HEK293 (cell line): ENCODE data around the gene GPHB5.

ENCODE experiments used
- TCF7L2 ChIP-seq: IDR thresholded peaks from 2 replicates; pipeline ENCODE4 v1.6.1; 2011; ENCODE audit warnings: low read depth, mild to moderate bottlenecking, inconsistent platforms, low read length, moderate library complexity, borderline replicate concordance
- ZBTB20 ChIP-seq: fragments of 450-650 bp; formaldehyde crosslinking; IDR thresholded peaks from 2 replicates; pipeline ENCODE4 v1.5.1; 2016; ENCODE audit warnings: missing biosample characterization, missing genetic modification characterization
- ZNF138 ChIP-seq: fragments of 450-650 bp; formaldehyde crosslinking; IDR thresholded peaks from 2 replicates; pipeline ENCODE4 v1.5.1; 2016; ENCODE audit warnings: missing biosample characterization, missing genetic modification characterization, borderline replicate concordance
- ZNF549 ChIP-seq: fragments of 450-650 bp; IDR thresholded peaks from 2 replicates; pipeline ENCODE4 v1.5.1; 2018; ENCODE audit warnings: missing biosample characterization, missing genetic modification characterization, mild to moderate bottlenecking, inconsistent platforms, moderate library complexity
- TF ChIP-seq, protein P1 (sequence below): fragments of 450-650 bp; formaldehyde crosslinking; IDR thresholded peaks from 2 replicates; pipeline ENCODE4 v1.5.1; 2016; ENCODE audit warnings: missing biosample characterization, missing genetic modification characterization
- TF ChIP-seq, protein P2 (sequence below): fragments of 450-650 bp; formaldehyde crosslinking; IDR thresholded peaks from 2 replicates; pipeline ENCODE4 v1.5.1; 2017; ENCODE audit warnings: missing biosample characterization, mild to moderate bottlenecking, missing genetic modification characterization, moderate library complexity

DNA sequence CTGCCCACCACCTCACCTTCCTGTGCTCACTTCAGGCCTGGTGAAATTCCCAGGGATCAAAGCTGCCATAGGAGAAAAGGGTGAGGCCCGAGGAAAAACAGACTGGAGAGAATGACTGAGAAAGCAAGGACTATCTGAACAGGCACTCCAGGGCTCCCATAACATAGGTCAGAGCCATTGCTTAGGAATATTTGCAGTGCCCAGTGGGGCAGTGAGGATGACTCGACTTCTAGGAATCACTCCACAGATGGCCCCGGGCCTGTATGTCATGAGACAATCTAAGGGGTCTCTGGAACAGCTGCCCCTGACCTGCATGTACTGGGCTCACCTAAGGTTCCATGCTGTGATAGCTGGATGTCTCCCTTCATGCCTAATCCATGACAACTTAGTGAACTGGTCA is 51.6 kb downstream of the GPHB5 start:
- TF ChIP-seq, protein P1, sequence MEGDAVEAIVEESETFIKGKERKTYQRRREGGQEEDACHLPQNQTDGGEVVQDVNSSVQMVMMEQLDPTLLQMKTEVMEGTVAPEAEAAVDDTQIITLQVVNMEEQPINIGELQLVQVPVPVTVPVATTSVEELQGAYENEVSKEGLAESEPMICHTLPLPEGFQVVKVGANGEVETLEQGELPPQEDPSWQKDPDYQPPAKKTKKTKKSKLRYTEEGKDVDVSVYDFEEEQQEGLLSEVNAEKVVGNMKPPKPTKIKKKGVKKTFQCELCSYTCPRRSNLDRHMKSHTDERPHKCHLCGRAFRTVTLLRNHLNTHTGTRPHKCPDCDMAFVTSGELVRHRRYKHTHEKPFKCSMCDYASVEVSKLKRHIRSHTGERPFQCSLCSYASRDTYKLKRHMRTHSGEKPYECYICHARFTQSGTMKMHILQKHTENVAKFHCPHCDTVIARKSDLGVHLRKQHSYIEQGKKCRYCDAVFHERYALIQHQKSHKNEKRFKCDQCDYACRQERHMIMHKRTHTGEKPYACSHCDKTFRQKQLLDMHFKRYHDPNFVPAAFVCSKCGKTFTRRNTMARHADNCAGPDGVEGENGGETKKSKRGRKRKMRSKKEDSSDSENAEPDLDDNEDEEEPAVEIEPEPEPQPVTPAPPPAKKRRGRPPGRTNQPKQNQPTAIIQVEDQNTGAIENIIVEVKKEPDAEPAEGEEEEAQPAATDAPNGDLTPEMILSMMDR (tag by site-specific recombination): no peak
- TF ChIP-seq TCF7L2: no peak
- no peak for TF ChIP-seq ZBTB20 (tag by site-specific recombination)
- TF ChIP-seq ZNF138 (tag by site-specific recombination): no peak
- TF ChIP-seq ZNF549 (tag by site-specific recombination): no peak
- TF ChIP-seq, protein P2, sequence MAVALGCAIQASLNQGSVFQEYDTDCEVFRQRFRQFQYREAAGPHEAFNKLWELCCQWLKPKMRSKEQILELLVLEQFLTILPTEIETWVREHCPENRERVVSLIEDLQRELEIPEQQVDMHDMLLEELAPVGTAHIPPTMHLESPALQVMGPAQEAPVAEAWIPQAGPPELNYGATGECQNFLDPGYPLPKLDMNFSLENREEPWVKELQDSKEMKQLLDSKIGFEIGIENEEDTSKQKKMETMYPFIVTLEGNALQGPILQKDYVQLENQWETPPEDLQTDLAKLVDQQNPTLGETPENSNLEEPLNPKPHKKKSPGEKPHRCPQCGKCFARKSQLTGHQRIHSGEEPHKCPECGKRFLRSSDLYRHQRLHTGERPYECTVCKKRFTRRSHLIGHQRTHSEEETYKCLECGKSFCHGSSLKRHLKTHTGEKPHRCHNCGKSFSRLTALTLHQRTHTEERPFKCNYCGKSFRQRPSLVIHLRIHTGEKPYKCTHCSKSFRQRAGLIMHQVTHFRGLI (tag by site-specific recombination): no peak
